GM19023 (cell line): ENCODE measurements around the gene TAGLN.

Experiments used
- ATAC-seq: cut with Tn5 transposase; IDR thresholded peaks from one replicate; pipeline ENCODE4 v1.9.1; 2021; ENCODE audit warnings: mild to moderate bottlenecking, moderate library complexity; ENCODE audit not compliant: unreplicated experiment

TAGLN gene

GRCh38 chr11:117212697-117213355 lies 13.7 kb downstream of the TAGLN start:
- ATAC-seq = no peak

GRCh38 chr11:117214404-117215110 lies 15.4 kb downstream of the TAGLN start:
- no peak for ATAC-seq

GRCh38 chr11:117217141-117218084 lies 18.2 kb downstream of the TAGLN start:
- no peak for ATAC-seq

GRCh38 chr11:117218133-117218915 lies 19.2 kb downstream of the TAGLN start:
- ATAC-seq = no peak

GRCh38 chr11:117219001-117219400 lies 19.8 kb downstream of the TAGLN start:
- no peak for ATAC-seq

GRCh38 chr11:117219455-117219854 lies 20.3 kb downstream of the TAGLN start:
- no peak for ATAC-seq

GRCh38 chr11:117219995-117220394 lies 20.8 kb downstream of the TAGLN start:
- no peak for ATAC-seq

GRCh38 chr11:117220568-117220967 lies 21.4 kb downstream of the TAGLN start:
- ATAC-seq = no peak

GRCh38 chr11:117220999-117221774 lies 22.0 kb downstream of the TAGLN start:
- no peak for ATAC-seq

- no peak for ATAC-seq
Measured at GRCh38 chr11:117221775-117222517, 22.8 kb downstream of the TAGLN start.

- no peak for ATAC-seq
Measured at GRCh38 chr11:117222991-117223740, 24.0 kb downstream of the TAGLN start.

- no peak for ATAC-seq
Measured at GRCh38 chr11:117223741-117224689, 24.8 kb downstream of the TAGLN start.

GRCh38 chr11:117225553-117226170 lies 26.5 kb downstream of the TAGLN start:
- no peak for ATAC-seq

- peak; percentile 64 for ATAC-seq
Measured at GRCh38 chr11:117226388-117227385, 27.5 kb downstream of the TAGLN start.

GRCh38 chr11:117228091-117228490 lies 28.9 kb downstream of the TAGLN start:
- no peak for ATAC-seq

- no peak for ATAC-seq
Measured at GRCh38 chr11:117229411-117229810, 30.2 kb downstream of the TAGLN start.
